IPS-20b (cell line): Measurements from ENCODE around the gene ACTN4.
A peak's percentile ranks its signal among the peaks of the same experiment; 100 is the strongest.

Source experiments
- H3K27ac ChIP-seq: one replicate; pipeline ENCODE4 v1.5.1; 2013; ENCODE audit warnings: low read length
- H3K27me3 ChIP-seq: 2 replicates; pipeline ENCODE4 v1.6.1; 2013; ENCODE audit warnings: mild to moderate bottlenecking, low read length, inconsistent platforms; ENCODE audit not compliant: insufficient read depth
- H3K36me3 ChIP-seq: 2 replicates; pipeline ENCODE4 v1.6.1; 2013; ENCODE audit warnings: low read depth, mild to moderate bottlenecking, inconsistent platforms, low read length, moderate library complexity; ENCODE audit not compliant: insufficient read depth
- H3K4me1 ChIP-seq: 2 replicates; pipeline ENCODE4 v1.6.1; 2013; ENCODE audit warnings: mild to moderate bottlenecking, control low read depth, inconsistent platforms, low read length, moderate library complexity; ENCODE audit not compliant: insufficient read depth
- H3K4me3 ChIP-seq: 2 replicates; pipeline ENCODE4 v1.5.1; 2013; ENCODE audit warnings: mild to moderate bottlenecking, low read length, inconsistent platforms
- H3K9ac ChIP-seq: 2 replicates; pipeline ENCODE4 v1.6.1; 2013; ENCODE audit warnings: low read depth, mild to moderate bottlenecking, inconsistent platforms, low read length, moderate library complexity
- H3K9me3 ChIP-seq: 2 replicates; pipeline ENCODE4 v1.6.1; 2013; ENCODE audit warnings: mild to moderate bottlenecking, low read depth, low read length, inconsistent platforms; ENCODE audit not compliant: insufficient read depth

ACTN4 gene

GRCh38 chr19:38639679-38640078 is 7.8 kb upstream of the ACTN4 start:
- Histone ChIP-seq H3K9ac (no peak overlapping the region), H3K36me3 (peaks cover 20% of the 10 kb centered on the region), H3K9me3 (no peaks in the 10 kb centered on the region), H3K27me3 (no peaks in the 10 kb centered on the region), H3K4me1 (peaks cover 2% of the 10 kb centered on the region; the same call in 1 of the 2 replicates), H3K4me3 (no peak overlapping the region), H3K27ac (no peak overlapping the region)

- Histone ChIP-seq H3K36me3 (peaks cover 14% of the 10 kb centered on the region), H3K27me3 (no peaks in the 10 kb centered on the region), H3K27ac (no peak overlapping the region), H3K4me3 (no peak overlapping the region), H3K9me3 (no peaks in the 10 kb centered on the region), H3K4me1 (peaks cover 2% of the 10 kb centered on the region; the same call in 1 of the 2 replicates), H3K9ac (no peak overlapping the region)
Measured at GRCh38 chr19:38640368-38640767, 7.1 kb upstream of the ACTN4 start.

- H3K4me3 ChIP-seq: no peak overlapping the region
- H3K4me1 ChIP-seq: peaks cover 2% of the 10 kb centered on the region; the same call in 1 of the 2 replicates
- no peaks in the 10 kb centered on the region for H3K36me3 ChIP-seq
- no peaks in the 10 kb centered on the region for H3K27me3 ChIP-seq
- H3K27ac ChIP-seq: no peak overlapping the region
- H3K9ac ChIP-seq: no peak overlapping the region
- no peaks in the 10 kb centered on the region for H3K9me3 ChIP-seq
Measured at GRCh38 chr19:38642176-38642575, 5.3 kb upstream of the ACTN4 start.

GRCh38 chr19:38644719-38645118 is 2.7 kb upstream of the ACTN4 start:
- no peak overlapping the region for H3K9ac ChIP-seq
- peaks cover 2% of the 10 kb centered on the region for H3K4me1 ChIP-seq
- no peak overlapping the region for H3K27ac ChIP-seq
- H3K4me3 ChIP-seq: no peak overlapping the region
- no peaks in the 10 kb centered on the region for H3K9me3 ChIP-seq
- no peaks in the 10 kb centered on the region for H3K36me3 ChIP-seq
- no peaks in the 10 kb centered on the region for H3K27me3 ChIP-seq

GRCh38 chr19:38647966-38648768 is 718 bp downstream of the ACTN4 start:
- Histone ChIP-seq H3K4me1 (peaks cover 18% of the 10 kb centered on the region), H3K9ac (peak overlapping the region; percentile 94), H3K9me3 (no peaks in the 10 kb centered on the region), H3K27ac (peak overlapping the region; percentile 16), H3K4me3 (peak overlapping the region; percentile 94), H3K36me3 (no peaks in the 10 kb centered on the region), H3K27me3 (no peaks in the 10 kb centered on the region)

- H3K27ac ChIP-seq: no peak overlapping the region
- no peaks in the 10 kb centered on the region for H3K36me3 ChIP-seq
- H3K9ac ChIP-seq: peak overlapping the region; percentile 94
- no peaks in the 10 kb centered on the region for H3K9me3 ChIP-seq
- peak overlapping the region; percentile 94 for H3K4me3 ChIP-seq
- no peaks in the 10 kb centered on the region for H3K27me3 ChIP-seq
- peaks cover 25% of the 10 kb centered on the region for H3K4me1 ChIP-seq
Measured at GRCh38 chr19:38648769-38649304, 1.4 kb downstream of the ACTN4 start.

GRCh38 chr19:38649305-38650171 is 2.1 kb downstream of the ACTN4 start:
- Histone ChIP-seq H3K4me3 (peak overlapping the region; percentile 94), H3K4me1 (peaks cover 30% of the 10 kb centered on the region), H3K27me3 (no peaks in the 10 kb centered on the region), H3K9me3 (no peaks in the 10 kb centered on the region), H3K9ac (peak overlapping the region; percentile 94), H3K27ac (no peak overlapping the region), H3K36me3 (no peaks in the 10 kb centered on the region)

GRCh38 chr19:38650172-38650775 is 2.8 kb downstream of the ACTN4 start:
- Histone ChIP-seq H3K4me1 (peaks cover 37% of the 10 kb centered on the region), H3K9ac (peak overlapping the region; percentile 94; the same call in 1 of the 2 replicates), H3K4me3 (peak overlapping the region; percentile 94), H3K27me3 (no peaks in the 10 kb centered on the region), H3K36me3 (no peaks in the 10 kb centered on the region), H3K27ac (no peak overlapping the region), H3K9me3 (no peaks in the 10 kb centered on the region)

- Histone ChIP-seq H3K9ac (no peak overlapping the region), H3K4me3 (no peak overlapping the region), H3K36me3 (peaks cover 4% of the 10 kb centered on the region; the same call in 1 of the 2 replicates), H3K9me3 (no peaks in the 10 kb centered on the region), H3K27ac (no peak overlapping the region), H3K4me1 (peaks cover 44% of the 10 kb centered on the region), H3K27me3 (no peaks in the 10 kb centered on the region)
Measured at GRCh38 chr19:38650911-38651584, 3.6 kb downstream of the ACTN4 start.

- Histone ChIP-seq H3K4me1 (peaks cover 61% of the 10 kb centered on the region), H3K4me3 (0 out of 2 replicates have a peak overlapping the region, but pooled peaks have one; percentile 21), H3K27ac (no peak overlapping the region), H3K9ac (peak overlapping the region; percentile 29; the same call in 1 of the 2 replicates), H3K36me3 (peaks cover 18% of the 10 kb centered on the region), H3K27me3 (no peaks in the 10 kb centered on the region), H3K9me3 (no peaks in the 10 kb centered on the region)
Measured at GRCh38 chr19:38653028-38653571, 5.7 kb downstream of the ACTN4 start.
